ENCODE measurements around the gene NOTCH1.
"Not testable (repeated sequence)": the region's sequence is repeated elsewhere in the genome, so short reads cannot be mapped to it uniquely, and the experiment has no call there.

The NOTCH1 gene

DNA sequence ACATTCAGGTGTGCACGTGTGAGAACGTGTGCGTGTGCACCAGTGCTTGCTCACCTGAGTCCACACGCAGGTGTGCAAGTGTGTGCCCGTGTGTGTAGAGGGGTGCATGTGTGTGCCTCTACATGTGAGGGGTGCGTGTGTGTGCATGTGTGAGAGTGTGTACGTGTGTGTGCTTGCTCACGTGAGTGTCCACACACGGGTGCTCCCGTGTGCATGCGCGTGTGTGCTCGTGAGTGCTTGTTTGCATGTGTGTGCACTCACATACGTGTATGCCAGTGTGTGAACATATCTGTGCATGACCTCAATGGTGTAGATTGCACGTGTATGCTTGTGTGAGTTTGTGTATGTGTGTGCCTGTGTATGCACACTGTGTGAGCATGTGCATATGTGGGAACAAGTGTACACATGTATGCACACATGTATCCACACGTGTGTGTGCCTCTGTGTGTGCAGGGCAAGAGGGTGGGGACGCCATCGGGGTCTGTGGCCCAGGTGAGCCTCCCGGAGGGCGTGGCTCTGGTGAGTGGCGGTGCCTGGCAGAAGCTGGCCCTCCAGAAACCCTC is 40.6 kb upstream of the NOTCH1 start:
- DNase-seq (ENCODE audit: insufficient read length) (no peak), FAIRE-seq (no peak)
- TF ChIP-seq POLR2AphosphoS5 (IDR thresholded peaks at IDR 0.05; ENCODE audit: low read depth, low read length), result no peak
- no peak for TF ChIP-seq POLR2A (IDR thresholded peaks at IDR 0.05; ENCODE audit: low read depth, low read length)
- TF ChIP-seq TAF1 (IDR thresholded peaks at IDR 0.05; ENCODE audit: borderline replicate concordance, low read depth, low read length), result no peak

DNA sequence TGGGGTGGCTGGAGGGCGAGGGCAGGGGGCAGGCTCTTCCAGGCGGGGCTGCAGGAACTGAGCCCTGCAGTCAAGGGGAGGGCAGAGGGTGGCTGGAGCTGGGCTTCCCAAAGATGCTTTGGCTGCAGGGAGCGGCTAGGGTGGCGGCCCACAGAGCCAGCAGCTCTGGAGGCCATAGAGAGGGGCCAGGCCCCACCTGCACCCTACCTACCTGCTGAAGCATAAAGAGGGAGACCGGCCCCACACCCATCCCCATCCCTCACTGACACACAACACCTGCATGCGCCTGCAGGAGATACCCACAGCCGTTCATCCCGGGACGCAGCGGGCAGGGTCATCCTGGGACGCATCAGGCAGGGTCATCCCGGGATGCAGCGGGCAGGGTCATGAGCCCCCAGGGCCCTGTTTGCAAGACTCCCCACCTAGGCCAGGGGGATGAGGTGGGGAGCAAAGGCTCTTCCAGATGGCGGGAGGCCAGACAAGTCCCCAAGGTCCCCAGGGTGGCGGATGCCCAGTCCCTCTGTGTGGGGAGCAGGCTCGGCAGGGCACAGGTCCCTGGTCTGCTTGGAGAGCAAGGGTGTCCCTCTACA is 39.8 kb upstream of the NOTCH1 start:
- TF ChIP-seq POLR2A (IDR thresholded peaks at IDR 0.05; ENCODE audit: low read depth, low read length) (no peak), POLR2AphosphoS5 (IDR thresholded peaks at IDR 0.05; ENCODE audit: low read depth, low read length) (no peak), TAF1 (IDR thresholded peaks at IDR 0.05; ENCODE audit: borderline replicate concordance, low read depth, low read length) (no peak)
- FAIRE-seq, result no peak
- no peak for DNase-seq (ENCODE audit: insufficient read length)

DNA sequence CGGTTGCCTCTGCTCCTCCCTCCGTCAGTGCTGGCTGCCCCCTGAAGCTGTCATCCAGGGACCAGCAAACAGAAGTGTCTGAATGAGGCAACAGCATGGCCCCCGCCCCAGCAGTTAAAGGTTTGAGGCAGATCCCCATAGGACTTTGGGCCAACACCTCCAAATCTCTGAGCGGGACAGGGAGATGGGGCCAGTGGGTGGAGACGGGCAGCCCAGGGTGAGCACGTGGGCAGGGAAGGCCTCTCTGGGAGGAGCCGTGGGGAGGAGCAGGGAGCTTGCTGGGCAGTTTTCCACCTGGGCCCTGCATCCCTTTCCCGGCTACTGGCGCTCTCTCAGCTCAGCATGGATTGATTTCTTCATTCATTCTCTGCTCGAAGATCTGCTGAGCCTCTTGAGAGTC is 39.1 kb upstream of the NOTCH1 start:
- FAIRE-seq (no peak), DNase-seq (ENCODE audit: insufficient read length) (no peak)
- TF ChIP-seq TAF1 (IDR thresholded peaks at IDR 0.05; ENCODE audit: borderline replicate concordance, low read depth, low read length) (no peak), POLR2AphosphoS5 (IDR thresholded peaks at IDR 0.05; ENCODE audit: low read depth, low read length) (no peak), POLR2A (IDR thresholded peaks at IDR 0.05; ENCODE audit: low read depth, low read length) (no peak)

DNA sequence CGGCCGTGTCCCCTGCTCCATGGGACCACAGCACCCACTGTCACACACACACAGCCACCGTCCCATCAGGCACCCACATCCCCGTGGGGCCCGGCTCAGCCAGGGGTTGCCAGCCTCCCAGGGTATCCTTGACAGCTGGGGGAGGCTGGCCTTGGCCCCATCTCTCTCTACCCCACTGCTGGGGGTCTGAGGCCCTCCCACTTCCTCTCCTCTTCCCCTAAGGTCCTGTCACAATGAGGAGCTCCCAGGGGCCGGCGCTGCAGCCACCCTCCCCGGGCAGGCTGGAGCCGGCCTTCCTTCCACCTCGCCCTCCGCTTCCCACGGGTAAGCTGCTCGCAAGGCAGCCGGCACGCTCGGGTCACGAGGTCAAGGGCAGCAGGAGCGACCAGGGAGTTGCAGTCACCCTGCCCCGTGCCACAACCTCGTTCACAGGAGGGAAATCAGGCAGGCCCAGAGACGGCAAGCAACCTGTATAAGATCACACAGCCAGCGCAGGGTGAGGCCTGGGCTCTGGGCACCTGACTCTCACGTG is 38.6 kb upstream of the NOTCH1 start:
- no peak for FAIRE-seq
- TF ChIP-seq POLR2AphosphoS5 (IDR thresholded peaks at IDR 0.05; ENCODE audit: low read depth, low read length) (no peak), TAF1 (IDR thresholded peaks at IDR 0.05; ENCODE audit: borderline replicate concordance, low read depth, low read length) (no peak), POLR2A (IDR thresholded peaks at IDR 0.05; ENCODE audit: low read depth, low read length) (no peak)
- DNase-seq (ENCODE audit: insufficient read length), result no peak

DNA sequence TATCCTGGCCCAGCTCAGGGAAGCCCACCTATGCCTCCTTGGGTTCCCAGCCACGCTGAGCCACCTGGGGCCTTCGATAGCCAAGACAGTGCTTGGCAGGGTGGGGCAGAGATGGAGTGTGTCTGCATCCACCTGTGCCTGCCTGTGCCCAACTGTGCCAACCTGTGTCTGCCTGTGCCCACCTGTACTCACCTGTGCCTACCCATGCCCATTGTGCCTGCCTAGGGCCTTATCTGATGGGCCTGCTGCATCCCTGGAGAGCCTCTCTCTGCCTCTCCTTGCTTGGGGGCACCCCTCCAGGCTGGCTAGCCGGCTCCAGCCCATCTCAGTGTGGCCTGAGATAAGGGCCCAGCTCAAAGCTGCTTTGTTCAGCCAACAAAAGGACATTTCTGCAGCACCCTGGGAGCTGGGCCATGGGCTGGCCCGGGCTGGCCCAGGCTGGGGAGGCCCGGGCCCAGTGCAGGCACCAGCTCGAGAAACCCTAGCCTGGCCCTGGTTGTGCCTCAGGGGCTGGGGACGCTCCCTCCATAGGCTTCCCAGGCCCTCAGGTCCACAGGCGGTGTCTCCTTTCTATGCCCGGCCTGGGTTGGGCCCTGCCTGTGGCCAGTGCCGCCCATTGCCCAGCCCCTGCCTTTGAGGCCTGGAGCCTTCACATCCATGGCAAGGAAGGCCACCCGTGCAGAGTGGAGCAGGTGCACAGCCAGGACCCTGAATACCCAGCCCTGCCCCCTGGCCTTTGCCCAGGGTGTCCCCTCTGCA is 37.3 kb upstream of the NOTCH1 start:
- TF ChIP-seq POLR2A (IDR thresholded peaks at IDR 0.05; ENCODE audit: low read depth, low read length) (no peak), POLR2AphosphoS5 (IDR thresholded peaks at IDR 0.05; ENCODE audit: low read depth, low read length) (no peak), TAF1 (IDR thresholded peaks at IDR 0.05; ENCODE audit: borderline replicate concordance, low read depth, low read length) (no peak)
- DNase-seq (ENCODE audit: insufficient read length) (no peak), FAIRE-seq (no peak)

DNA sequence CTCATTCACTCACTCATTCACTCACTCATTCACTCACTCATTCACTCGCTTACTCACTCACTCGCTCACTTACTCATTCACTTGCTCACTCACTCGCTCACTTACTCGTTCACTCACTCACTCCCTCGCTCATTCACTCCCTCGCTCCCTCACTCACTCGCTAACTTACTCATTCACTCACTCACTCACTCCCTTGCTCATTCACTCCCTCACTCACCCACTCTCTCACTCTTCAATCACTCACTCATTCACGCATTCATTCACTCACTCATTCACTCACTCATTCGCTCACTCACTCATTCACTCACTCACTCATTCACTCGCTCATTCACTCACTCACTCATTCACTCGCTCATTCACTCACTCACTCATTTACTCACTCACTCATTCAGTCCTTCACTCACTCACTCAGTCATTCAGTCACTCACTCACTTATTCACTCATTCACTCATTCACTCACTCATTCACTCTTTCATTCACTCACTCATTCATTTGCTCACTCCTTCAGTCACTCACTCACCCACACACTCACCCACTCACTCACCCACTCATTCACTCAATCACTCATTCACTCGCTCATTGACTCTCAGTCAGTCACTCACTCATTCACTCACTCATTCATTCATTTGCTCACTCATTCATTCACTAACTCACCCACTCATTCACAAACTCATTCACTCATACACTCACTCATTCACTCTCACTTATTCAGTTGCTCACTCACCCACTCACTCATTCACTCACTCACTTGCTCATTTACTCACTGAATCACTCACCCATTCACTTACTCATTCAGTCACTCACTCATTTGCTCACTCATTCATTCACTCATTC is 36.0 kb upstream of the NOTCH1 start:
- no peak for DNase-seq (ENCODE audit: insufficient read length)

DNA sequence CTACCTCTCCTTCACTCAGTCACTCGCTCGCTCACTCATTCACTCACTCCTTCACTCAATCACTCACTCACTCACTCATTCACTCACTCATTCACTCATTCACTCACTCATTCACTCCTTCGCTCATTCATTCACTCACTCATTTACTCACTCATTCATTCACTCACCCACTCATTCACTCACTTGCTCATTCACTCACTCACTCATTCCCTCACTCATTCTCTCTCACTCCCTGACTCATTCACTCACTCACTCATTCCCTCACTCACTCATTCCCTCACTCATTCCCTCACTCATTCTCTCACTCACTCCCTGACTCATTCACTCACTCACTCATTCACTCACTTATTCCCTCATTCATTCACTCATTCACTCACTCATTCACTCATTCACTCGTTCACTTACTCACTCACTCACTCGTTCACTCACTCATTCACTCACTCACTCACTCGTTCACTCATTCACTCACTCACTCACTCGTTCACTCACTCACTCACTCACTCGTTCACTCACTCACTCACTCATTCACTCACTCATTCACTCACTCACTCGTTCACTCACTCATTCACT is 33.9 kb upstream of the NOTCH1 start:
- DNase-seq (ENCODE audit: insufficient read length); FAIRE-seq: not testable (repeated sequence)

More for the DNA sequence above, 36.0 kb upstream of the NOTCH1 start:
- no peak for FAIRE-seq
- TF ChIP-seq POLR2AphosphoS5 (IDR thresholded peaks at IDR 0.05; ENCODE audit: low read depth, low read length) (no peak), TAF1 (IDR thresholded peaks at IDR 0.05; ENCODE audit: borderline replicate concordance, low read depth, low read length) (no peak), POLR2A (IDR thresholded peaks at IDR 0.05; ENCODE audit: low read depth, low read length) (no peak)

DNA sequence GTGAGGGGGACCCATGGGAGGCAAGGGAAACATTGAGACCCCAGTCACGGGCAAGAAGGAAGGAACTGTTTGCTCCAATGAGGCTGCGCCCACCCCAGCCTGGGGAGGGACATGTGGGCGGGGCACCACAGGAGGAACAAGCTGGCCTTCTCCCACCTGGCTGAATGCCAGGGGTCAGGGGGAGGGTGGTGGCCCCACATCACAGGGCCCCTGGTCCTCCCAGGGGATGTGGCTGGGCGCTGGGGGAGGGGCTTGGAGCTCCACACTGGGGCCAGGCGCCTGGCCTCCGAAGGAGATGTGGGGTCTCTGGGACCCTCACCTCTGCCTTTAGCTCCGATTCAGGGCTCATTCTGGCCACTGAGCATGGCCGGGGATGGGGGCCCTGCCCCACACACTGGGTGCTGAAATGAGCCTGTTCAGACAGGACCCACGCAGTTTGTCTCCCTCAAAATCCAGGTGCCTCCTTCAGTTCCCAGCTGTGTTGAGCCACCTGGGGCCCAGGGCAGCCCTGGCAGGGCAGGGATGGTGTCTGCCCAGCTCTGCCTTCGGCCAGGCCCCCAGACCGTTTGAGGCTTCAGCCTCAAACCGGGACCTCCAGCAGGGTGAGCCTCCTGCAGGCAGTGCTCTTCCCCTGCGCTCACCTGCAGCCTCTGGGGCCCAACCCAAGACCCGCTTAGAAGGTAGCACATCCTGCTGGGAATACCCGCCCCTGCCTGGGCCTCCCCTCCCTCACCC is 33.2 kb upstream of the NOTCH1 start:
- DNase-seq (ENCODE audit: insufficient read length) (no peak), FAIRE-seq (no peak)
- no peak for TF ChIP-seq POLR2A (IDR thresholded peaks at IDR 0.05; ENCODE audit: low read depth, low read length)
- TF ChIP-seq POLR2AphosphoS5 (IDR thresholded peaks at IDR 0.05; ENCODE audit: low read depth, low read length), result no peak
- no peak for TF ChIP-seq TAF1 (IDR thresholded peaks at IDR 0.05; ENCODE audit: borderline replicate concordance, low read depth, low read length)

DNA sequence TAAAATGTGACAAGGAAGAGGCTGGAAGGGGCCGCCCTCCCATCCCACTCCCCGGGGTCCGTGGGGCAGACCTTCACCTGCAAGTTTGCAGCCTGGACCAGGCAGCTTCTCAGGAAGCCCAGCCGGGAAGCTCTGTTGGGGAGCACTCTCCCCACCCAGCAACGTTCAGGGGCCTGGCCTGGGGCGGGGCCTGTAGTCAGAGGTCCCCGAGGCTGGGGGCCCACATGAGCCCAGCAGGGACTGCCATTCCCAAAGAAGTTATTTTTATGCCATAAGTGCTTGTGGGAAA is 32.7 kb upstream of the NOTCH1 start:
- DNase-seq (ENCODE audit: insufficient read length) (no peak), FAIRE-seq (no peak)
- no peak for TF ChIP-seq POLR2AphosphoS5 (IDR thresholded peaks at IDR 0.05; ENCODE audit: low read depth, low read length)
- no peak for TF ChIP-seq TAF1 (IDR thresholded peaks at IDR 0.05; ENCODE audit: borderline replicate concordance, low read depth, low read length)
- no peak for TF ChIP-seq POLR2A (IDR thresholded peaks at IDR 0.05; ENCODE audit: low read depth, low read length)

DNA sequence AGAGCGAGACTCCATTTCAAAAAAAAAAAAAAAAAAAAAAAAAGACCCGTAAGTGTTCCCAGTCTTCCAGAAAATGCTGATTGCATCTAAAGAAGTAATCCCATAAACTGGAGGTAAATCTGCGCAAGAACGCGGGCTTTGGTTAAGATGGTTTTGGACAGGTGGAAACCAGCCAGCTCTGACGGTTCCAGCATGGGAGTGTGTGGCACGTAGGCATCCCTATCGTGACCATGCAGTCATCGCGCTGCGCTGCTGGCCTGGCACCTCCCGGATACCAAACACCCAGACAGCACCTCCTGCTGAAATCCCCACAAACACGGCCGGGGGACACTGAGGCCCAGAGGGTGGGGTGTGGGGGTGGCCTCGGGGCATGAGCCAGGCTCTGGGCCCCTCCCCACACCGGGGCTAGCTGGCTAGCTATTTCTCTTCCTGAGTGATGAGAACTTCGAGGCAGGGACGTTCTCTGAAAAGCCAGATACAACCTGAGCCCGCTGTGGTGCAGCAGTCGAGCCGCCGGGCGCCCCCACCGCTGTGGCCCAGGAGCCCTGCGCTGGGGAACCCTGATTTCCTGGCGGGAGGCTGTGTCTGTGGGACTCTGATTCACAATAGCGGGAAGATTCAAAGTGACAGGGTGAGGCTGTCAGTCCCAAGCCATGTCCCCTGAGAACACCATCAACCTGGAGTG is 32.2 kb upstream of the NOTCH1 start:
- no peak for DNase-seq (ENCODE audit: insufficient read length)
- TF ChIP-seq POLR2AphosphoS5 (IDR thresholded peaks at IDR 0.05; ENCODE audit: low read depth, low read length) (no peak), TAF1 (IDR thresholded peaks at IDR 0.05; ENCODE audit: borderline replicate concordance, low read depth, low read length) (no peak), POLR2A (IDR thresholded peaks at IDR 0.05; ENCODE audit: low read depth, low read length) (no peak)
- no peak for FAIRE-seq

Measured in GM12892 (cell line).